ENCODE results near the gene USP2.

The USP2 gene

GRCh38 chr11:119363081-119363850 is 18.2 kb downstream of the USP2 start:
- DNase-seq (ENCODE audit: low read depth in 3 of 3), result no peak

- DNase-seq (ENCODE audit: low read depth in 3 of 3), result no peak
These were observed 18.8 kb downstream of the USP2 start for GRCh38 chr11:119362741-119363080.

GRCh38 chr11:119361941-119362725 is 19.4 kb downstream of the USP2 start:
- no peak for DNase-seq (ENCODE audit: low read depth in 3 of 3)

- DNase-seq (ENCODE audit: low read depth in 3 of 3), result no peak
These were observed 20.3 kb downstream of the USP2 start for GRCh38 chr11:119361056-119361787.

GRCh38 chr11:119359365-119360214 is 21.9 kb downstream of the USP2 start:
- no peak for DNase-seq (ENCODE audit: low read depth in 3 of 3)

- DNase-seq (ENCODE audit: low read depth in 3 of 3), result no peak
These were observed 24.4 kb downstream of the USP2 start for GRCh38 chr11:119357074-119357473.

- DNase-seq (ENCODE audit: low read depth in 3 of 3), result peak; percentile 42 to 59 (median 54)
These were observed 25.0 kb downstream of the USP2 start for GRCh38 chr11:119356349-119357031.

GRCh38 chr11:119355091-119355843 is 26.2 kb downstream of the USP2 start:
- DNase-seq (ENCODE audit: low read depth in 3 of 3), result no peak

- no peak for DNase-seq (ENCODE audit: low read depth in 3 of 3)
These were observed 28.6 kb downstream of the USP2 start for GRCh38 chr11:119352857-119353260.

- DNase-seq (ENCODE audit: low read depth in 3 of 3), result no peak
These were observed 30.3 kb downstream of the USP2 start for GRCh38 chr11:119351232-119351631.

- DNase-seq (ENCODE audit: low read depth in 3 of 3), result no peak
These were observed 31.2 kb downstream of the USP2 start for GRCh38 chr11:119350302-119350701.

GRCh38 chr11:119347940-119348605 is 33.4 kb downstream of the USP2 start:
- no peak for DNase-seq (ENCODE audit: low read depth in 3 of 3)

- no peak for DNase-seq (ENCODE audit: low read depth in 3 of 3)
These were observed 34.2 kb downstream of the USP2 start for GRCh38 chr11:119347242-119347641.

GRCh38 chr11:119346605-119347004 is 34.9 kb downstream of the USP2 start, which contains the start of gene MFRP:
Gene MFRP (minus strand): TSS chr11:119346705. CDS start chr11:119346513, 192 bp downstream.
- DNase-seq (ENCODE audit: low read depth in 3 of 3), result no peak

- DNase-seq (ENCODE audit: low read depth in 3 of 3), result no peak
These were observed 35.8 kb downstream of the USP2 start for GRCh38 chr11:119345685-119346084.

- no peak for DNase-seq (ENCODE audit: low read depth in 3 of 3)
These were observed 37.0 kb downstream of the USP2 start for GRCh38 chr11:119344291-119345010.

GRCh38 chr11:119343726-119344125 is 37.8 kb downstream of the USP2 start:
- DNase-seq (ENCODE audit: low read depth in 3 of 3), result no peak

GRCh38 chr11:119342362-119343130 is 38.9 kb downstream of the USP2 start:
- DNase-seq (ENCODE audit: low read depth in 3 of 3), result no peak

Data from stimulated activated CD4-positive, alpha-beta T cell treated with anti-CD3 and anti-CD28 coated beads, TNF-alpha, amount 100 ng/mL, for 4 hours (primary cell).